B cell (primary cell): ENCODE data around the gene CEBPB. TPM values are rescaled to one million over a fixed set of nuclear protein-coding genes. Genes with fewer than 3 reads are reported as not detected.

Source experiments
- ATAC-seq: fragments of 200-7000 bp; cut with Tn5 transposase; one replicate; pipeline ENCODE4 v1.10.0; 2021; ENCODE audit warnings: low read depth, mild to moderate bottlenecking, moderate number of reproducible peaks, moderate library complexity
- CTCF ChIA-PET: fragments of 350-600 bp; sonication (Branson Sonifier 250); formaldehyde crosslinking; loops from one replicate; lab custom pipeline; 2021; ENCODE audit warnings: antibody characterized with exemption, inconsistent platforms; lab: Charles Lee
- POLR2A ChIA-PET: fragments of 350-600 bp; sonication (Branson Sonifier 250); formaldehyde crosslinking; loops from one replicate; lab custom pipeline; 2021; ENCODE audit warnings: antibody characterized with exemption; lab: Charles Lee
- DNase-seq: peaks from one replicate; pipeline ENCODE4 v3.0.0; 2013
- H2AFZ ChIP-seq: 2 replicates; pipeline ENCODE4 v1.6.1; 2012; ENCODE audit warnings: mild to moderate bottlenecking, low read depth, low read length; ENCODE audit not compliant: insufficient read depth, poor library complexity, severe bottlenecking
- H3K27ac ChIP-seq, 2 donors: 1 replicate in 1 of 2; 2 replicates in 1 of 2; pipeline ENCODE4 v1.5.1; 2012 to 2013; ENCODE audit warnings: low read length in 2 of 2, mild to moderate bottlenecking in 2 of 2, moderate library complexity in 1 of 2
- H3K27me3 ChIP-seq, 4 experiments: fragments of 200-600 bp in 1 of 4; sonication (generic) in 1 of 4; replicated peaks in 1 of 4; 1 replicate in 2 of 4; 2 replicates in 2 of 4; pipeline versions ENCODE4 v1.6.1 to v1.7.0; 2013 to 2016; ENCODE audit warnings: low read length in 3 of 4, mild to moderate bottlenecking in 2 of 4, mixed read lengths in 1 of 4, moderate library complexity in 1 of 4; ENCODE audit not compliant: insufficient read depth in 4 of 4, control insufficient read depth in 3 of 4; ENCODE audit errors: control extremely low read depth in 1 of 4
- H3K36me3 ChIP-seq, 2 experiments: replicated peaks in 1 of 2; 1 replicate in 1 of 2; 2 replicates in 1 of 2; pipeline versions ENCODE4 v1.6.1 to v1.7.1; 2013; ENCODE audit warnings: low read length in 1 of 2; ENCODE audit not compliant: insufficient read depth in 2 of 2, control insufficient read depth in 1 of 2; ENCODE audit errors: control extremely low read depth in 1 of 2, extremely low read depth in 1 of 2
- H3K4me1 ChIP-seq, 2 donors: fragments of 200-600 bp in 1 of 2; sonication (generic) in 1 of 2; 1 replicate in 1 of 2; 2 replicates in 1 of 2; pipeline versions ENCODE4 v1.5.1 to v1.6.1; 2013 to 2017; ENCODE audit warnings: low read length in 2 of 2; ENCODE audit not compliant: control insufficient read depth in 2 of 2, insufficient read depth in 2 of 2
- H3K4me2 ChIP-seq: replicated peaks from 2 replicates; pipeline ENCODE3; 2012; ENCODE audit warnings: mild to moderate bottlenecking, low read depth, low read length; ENCODE audit not compliant: poor library complexity, severe bottlenecking
- H3K4me3 ChIP-seq, 5 experiments: fragments of 200-600 bp in 1 of 5; sonication (generic) in 1 of 5; 1 replicate in 3 of 5; 2 replicates in 2 of 5; pipeline versions ENCODE4 v1.5.1 to v1.7.0; 2011 to 2016; ENCODE audit warnings: low read length in 4 of 5, mild to moderate bottlenecking in 4 of 5, low read depth in 2 of 5, control low read depth in 1 of 5, moderate library complexity in 1 of 5; ENCODE audit not compliant: insufficient read depth in 1 of 5; ENCODE audit errors: control extremely low read depth in 1 of 5, extremely low read depth in 1 of 5
- H3K79me2 ChIP-seq: fragments of 200-600 bp; sonication (generic); one replicate; pipeline ENCODE4 v1.6.0; 2016; ENCODE audit warnings: low read length; ENCODE audit not compliant: control insufficient read depth, insufficient read depth
- H3K9ac ChIP-seq: fragments of 200-600 bp; sonication (generic); 2 replicates; pipeline ENCODE4 v1.6.1; 2017; ENCODE audit warnings: mild to moderate bottlenecking, low read length, moderate library complexity
- H3K9me3 ChIP-seq, 3 donors: one replicate each; pipeline versions ENCODE4 v1.6.1 to v1.7.1; 2013; ENCODE audit warnings: low read length in 2 of 3; ENCODE audit not compliant: control insufficient read depth in 2 of 3, insufficient read depth in 1 of 3; ENCODE audit errors: control extremely low read depth in 1 of 3
- H4K20me1 ChIP-seq: 2 replicates; pipeline ENCODE4 v1.6.0; 2012; ENCODE audit warnings: mild to moderate bottlenecking, low read length; ENCODE audit not compliant: insufficient read depth, control insufficient read depth, poor library complexity, severe bottlenecking
- H3K27ac Mint-ChIP-seq: one replicate; pipeline ENCODE4 v1.8.0; 2021; ENCODE audit warnings: mixed read lengths
- H3K27me3 Mint-ChIP-seq: one replicate; pipeline ENCODE4 v1.8.0; 2021; ENCODE audit warnings: mixed read lengths
- H3K4me1 Mint-ChIP-seq: one replicate; pipeline ENCODE4 v1.8.0; 2021; ENCODE audit warnings: mixed read lengths
- H3K4me3 Mint-ChIP-seq: one replicate; pipeline ENCODE4 v1.8.0; 2021; ENCODE audit warnings: mixed read lengths
- H3K9me3 Mint-ChIP-seq: one replicate; pipeline ENCODE4 v1.8.0; 2022; ENCODE audit warnings: mixed read lengths; ENCODE audit not compliant: insufficient read depth
- EZH2 ChIP-seq: IDR thresholded peaks from 2 replicates; pipeline ENCODE4 v1.6.1; 2012; ENCODE audit warnings: borderline replicate concordance, low read depth, mild to moderate bottlenecking, moderate library complexity, low read length; ENCODE audit not compliant: insufficient read depth, poor library complexity, severe bottlenecking
- WGBS: methylation state at CpG from one replicate; pipeline ENCODE4 v1.1.5; 2013; ENCODE audit warnings: missing lambda C conversion rate; ENCODE audit not compliant: insufficient coverage; 5-methylcytosine and 5-hydroxymethylcytosine counted together
- intact Hi-C: fragments of 100-400 bp; cut with micrococcal nuclease; formaldehyde crosslinking; loops from one replicate; pipeline ENCODE4 v1.10.0; 2022
- polyA plus RNA-seq: library from polyadenylated mRNA; depleted of rRNA; stranded (reverse); fragments of >200 nt; gene quantifications from 2 replicates; pipeline ENCODE4 v1.2.3, GENCODE V29; 2012
- total RNA-seq, 2 donors: library from RNA; stranded (reverse); fragments of 120-200 nt in 1 of 2; gene quantifications; 1 replicate in 1 of 2; 2 replicates in 1 of 2; pipeline versions ENCODE4 v1.2.3 to v1.2.4, GENCODE V29; 2013 to 2022
- TF ChIP-seq, protein P1 (sequence below): fragments of 200-600 bp; IDR thresholded peaks from one replicate; pipeline ENCODE4 v1.8.0; 2022; ENCODE audit warnings: antibody characterized with exemption, mild to moderate bottlenecking

CEBPB gene
- total and polyA plus RNA-seq, 2 donors (not counting 1 experiment from before 2014, with no cell fraction given): 25.8 to 28.7 TPM

DNA sequence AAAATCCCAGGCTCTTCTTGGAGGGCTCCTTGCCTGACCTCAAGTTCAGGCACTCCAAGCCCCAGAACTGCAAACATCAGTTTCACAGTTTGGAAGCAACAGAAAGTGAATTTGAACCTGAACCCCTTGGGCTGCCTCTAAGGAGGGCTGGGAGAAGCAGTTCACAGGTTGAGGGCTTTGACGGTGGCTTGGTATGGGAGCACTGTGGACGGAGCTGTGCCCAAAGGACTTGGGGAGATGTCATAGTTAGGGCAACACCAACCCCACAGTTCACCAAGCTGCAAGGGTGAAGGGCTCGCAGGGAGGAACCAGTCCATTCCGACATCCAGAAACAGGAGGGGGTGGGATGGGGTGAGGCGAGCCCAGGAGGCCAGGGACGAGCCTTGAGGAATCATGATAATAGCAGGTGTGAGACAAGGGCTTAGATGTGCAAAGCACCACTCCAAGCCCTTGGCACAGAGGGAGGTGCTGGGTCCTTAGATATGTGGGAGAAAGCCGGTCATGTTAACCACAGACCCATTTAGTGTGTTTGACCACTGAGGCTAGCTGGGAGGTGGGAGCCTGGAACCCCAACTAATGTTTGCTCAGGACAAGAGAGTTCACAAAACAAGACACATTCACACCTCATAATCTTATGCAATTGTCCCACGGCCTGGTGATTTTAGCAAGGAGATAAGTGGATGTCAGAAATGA, 4.3 kb downstream of the CEBPB start:
- Histone ChIP-seq H3K4me3 (no peak overlapping the region), H3K27ac (no peak overlapping the region), H3K79me2 (peaks cover 29% of the 10 kb centered on the region), H3K36me3 (peaks cover 4 to 5% of the 10 kb centered on the region in 2 experiments), H3K4me1 (peaks cover 16 to 22% of the 10 kb centered on the region in 2 donors), H4K20me1 (peaks cover 34% of the 10 kb centered on the region), H3K27me3 (no peaks in the 10 kb centered on the region), H3K9ac (no peak overlapping the region), H3K9me3 (peaks cover 0 to 7% (median 0%) of the 10 kb centered on the region in 3 donors), H3K4me2 (no peak overlapping the region), H2AFZ (no peak overlapping the region)
- DNase-seq (no peak), ATAC-seq (no peak)
- Mint-ChIP-seq H3K27ac (no peak overlapping the region), H3K4me3 (no peak overlapping the region), H3K27me3 (no peaks in the 10 kb centered on the region), H3K9me3 (peaks cover 2% of the 10 kb centered on the region), H3K4me1 (peaks cover 15% of the 10 kb centered on the region)
- POLR2A ChIA-PET: no interaction called here
- CTCF ChIA-PET: interaction anchor here (0.7 kb wide), 1 partner anchor 152 kb away, joined by 3 read pairs; no protein-coding TSS in a partner anchor
- WGBS: 89% methylated on average over 4 of the region's 8 CpGs
- intact Hi-C loops: no loop called here
- TF ChIP-seq, protein P1, sequence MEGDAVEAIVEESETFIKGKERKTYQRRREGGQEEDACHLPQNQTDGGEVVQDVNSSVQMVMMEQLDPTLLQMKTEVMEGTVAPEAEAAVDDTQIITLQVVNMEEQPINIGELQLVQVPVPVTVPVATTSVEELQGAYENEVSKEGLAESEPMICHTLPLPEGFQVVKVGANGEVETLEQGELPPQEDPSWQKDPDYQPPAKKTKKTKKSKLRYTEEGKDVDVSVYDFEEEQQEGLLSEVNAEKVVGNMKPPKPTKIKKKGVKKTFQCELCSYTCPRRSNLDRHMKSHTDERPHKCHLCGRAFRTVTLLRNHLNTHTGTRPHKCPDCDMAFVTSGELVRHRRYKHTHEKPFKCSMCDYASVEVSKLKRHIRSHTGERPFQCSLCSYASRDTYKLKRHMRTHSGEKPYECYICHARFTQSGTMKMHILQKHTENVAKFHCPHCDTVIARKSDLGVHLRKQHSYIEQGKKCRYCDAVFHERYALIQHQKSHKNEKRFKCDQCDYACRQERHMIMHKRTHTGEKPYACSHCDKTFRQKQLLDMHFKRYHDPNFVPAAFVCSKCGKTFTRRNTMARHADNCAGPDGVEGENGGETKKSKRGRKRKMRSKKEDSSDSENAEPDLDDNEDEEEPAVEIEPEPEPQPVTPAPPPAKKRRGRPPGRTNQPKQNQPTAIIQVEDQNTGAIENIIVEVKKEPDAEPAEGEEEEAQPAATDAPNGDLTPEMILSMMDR: no peak
- TF ChIP-seq EZH2: no peak

DNA sequence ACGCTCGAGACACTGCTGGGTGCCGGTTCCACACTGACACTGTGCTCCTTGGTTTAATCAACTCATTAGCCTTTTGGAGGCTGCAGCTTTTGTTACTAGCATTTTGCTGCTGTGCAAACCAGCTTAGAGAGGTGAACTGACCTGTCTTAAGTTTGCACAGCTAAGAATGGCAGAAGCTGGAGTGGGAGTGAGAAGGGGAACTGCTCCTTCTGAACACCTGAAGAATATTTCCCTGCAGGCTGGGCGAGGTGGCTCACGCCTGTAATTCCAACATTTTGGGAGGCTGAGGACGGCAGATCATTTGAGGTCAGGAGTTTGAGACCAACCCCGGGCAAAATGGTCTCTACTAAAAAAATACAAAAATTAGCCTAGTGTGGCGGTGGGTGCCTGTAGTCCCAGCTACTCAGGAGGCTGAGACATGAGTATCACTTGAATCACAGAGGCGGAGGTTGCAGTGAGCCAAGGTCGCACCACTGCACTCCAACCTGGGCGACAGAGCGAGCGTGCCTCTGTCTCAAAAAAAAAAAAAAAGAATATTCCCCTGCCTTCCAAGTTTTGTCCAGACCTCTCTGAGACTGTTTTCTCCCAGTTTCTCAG, 5.0 kb downstream of the CEBPB start:
- Histone ChIP-seq H3K4me1 (peaks cover 16 to 19% of the 10 kb centered on the region in 2 donors), H3K4me3 (no peak overlapping the region), H2AFZ (no peak overlapping the region), H3K9ac (no peak overlapping the region), H3K9me3 (peaks cover 0 to 7% (median 0%) of the 10 kb centered on the region in 3 donors), H3K27ac (no peak overlapping the region), H3K79me2 (peaks cover 29% of the 10 kb centered on the region), H3K36me3 (peaks cover 4 to 5% of the 10 kb centered on the region in 2 experiments), H3K27me3 (no peaks in the 10 kb centered on the region), H3K4me2 (no peak overlapping the region), H4K20me1 (peaks cover 34% of the 10 kb centered on the region)
- H3K27me3 Mint-ChIP-seq: no peaks in the 10 kb centered on the region
- CTCF ChIA-PET: interaction anchor here (0.7 kb wide), 1 partner anchor 151 kb away, joined by 3 read pairs; no protein-coding TSS in a partner anchor
- WGBS: 96% methylated on average over 11 of the region's 13 CpGs
- no peak for ATAC-seq
- no peak overlapping the region for H3K27ac Mint-ChIP-seq
- TF ChIP-seq, protein P1: no peak
- TF ChIP-seq EZH2: no peak
- no peak overlapping the region for H3K4me3 Mint-ChIP-seq
- no peak for DNase-seq
- POLR2A ChIA-PET: no interaction called here
- peaks cover 15% of the 10 kb centered on the region for H3K4me1 Mint-ChIP-seq
- peaks cover 2% of the 10 kb centered on the region for H3K9me3 Mint-ChIP-seq
- intact Hi-C loops: no loop called here
